Measurements from ENCODE around the gene MBP. TPM values are rescaled to one million over a fixed set of nuclear protein-coding genes. Genes with fewer than 3 reads are reported as not detected.

Gene MBP
- total RNA-seq, 4 donors from 2014 or later, result 28.6 to 55.0 (median 50.4) TPM

GRCh38 chr18:77001979-77002378 lies 130.6 kb downstream of the MBP start:
- ATAC-seq, result no peak

GRCh38 chr18:77001041-77001440 lies 131.5 kb downstream of the MBP start:
- DNase-seq, result no peak
- no peak overlapping the region for H3K4me3 ChIP-seq

More at GRCh38 chr18:77001979-77002378, 130.6 kb downstream of the MBP start:
- intact Hi-C loops (cut with DNase I; ENCODE audit: low total_unique reads) (no loop called here), in situ Hi-C loops (cut with MboI; ENCODE audit: low sequenced_read_pairs in 4 of 4) (loop anchor here (5.0 to 10.0 kb wide), 4 partner anchors 50 to 205 kb away; no protein-coding TSS in a partner anchor)
- Histone ChIP-seq H3K27me3 (no peaks in the 10 kb centered on the region), H3K27ac (peak overlapping the region; percentile 9 to 64 (median 31)), H3K9me3 (no peaks in the 10 kb centered on the region), H3K4me3 (no peak overlapping the region), H3K36me3 (no peaks in the 10 kb centered on the region), H3K4me1 (peaks cover 2 to 5% of the 10 kb centered on the region in 2 donors)
- TF ChIP-seq POLR2A (IDR thresholded peaks at IDR 0.05), result no peak
- TF ChIP-seq CTCF (IDR thresholded peaks at IDR 0.05 in 4 of 5, conservative IDR thresholded peaks at IDR 0.05 in 1 of 5), result no peak
- no peak for DNase-seq

GRCh38 chr18:77000527-77000926 lies 132.1 kb downstream of the MBP start:
- in situ Hi-C loops (cut with MboI; ENCODE audit: low sequenced_read_pairs in 4 of 4), result loop anchor here (5.0 to 10.0 kb wide), 4 partner anchors 52 to 207 kb away; no protein-coding TSS in a partner anchor
- no peaks in the 10 kb centered on the region for H3K36me3 ChIP-seq
- TF ChIP-seq POLR2A (IDR thresholded peaks at IDR 0.05), result no peak
- peak; percentile 92 to 99 (median 95) for TF ChIP-seq CTCF (IDR thresholded peaks at IDR 0.05 in 4 of 5, conservative IDR thresholded peaks at IDR 0.05 in 1 of 5)
- no peaks in the 10 kb centered on the region for H3K27me3 ChIP-seq
- H3K27ac ChIP-seq, result peak overlapping the region in 1 of 4 donors; percentile 50
- H3K9me3 ChIP-seq, result no peaks in the 10 kb centered on the region
- intact Hi-C loops (cut with DNase I; ENCODE audit: low total_unique reads), result loop anchor here (1.0 kb wide), 3 partner anchors 55 to 211 kb away; no protein-coding TSS in a partner anchor
- H3K4me3 ChIP-seq, result peak overlapping the region in 2 of 4 donors; percentile 4 to 19
- H3K4me1 ChIP-seq, result peaks cover 0 to 5% of the 10 kb centered on the region in 2 donors
- DNase-seq, result peak in 1 of 2 donors; percentile 56
- peak; percentile 35 to 37 for ATAC-seq

More at GRCh38 chr18:77001041-77001440, 131.5 kb downstream of the MBP start:
- Histone ChIP-seq H3K4me1 (peaks cover 0 to 5% of the 10 kb centered on the region in 2 donors), H3K27ac (peak overlapping the region in 1 of 4 donors; percentile 50), H3K9me3 (no peaks in the 10 kb centered on the region), H3K27me3 (no peaks in the 10 kb centered on the region), H3K36me3 (no peaks in the 10 kb centered on the region)
- in situ Hi-C loops (cut with MboI; ENCODE audit: low sequenced_read_pairs in 4 of 4) (loop anchor here (5.0 to 10.0 kb wide), 4 partner anchors 51 to 206 kb away; no protein-coding TSS in a partner anchor), intact Hi-C loops (cut with DNase I; ENCODE audit: low total_unique reads) (no loop called here)
- no peak for ATAC-seq
- TF ChIP-seq POLR2A (IDR thresholded peaks at IDR 0.05), result no peak
- no peak for TF ChIP-seq CTCF (IDR thresholded peaks at IDR 0.05 in 4 of 5, conservative IDR thresholded peaks at IDR 0.05 in 1 of 5)

- in situ Hi-C loops (cut with MboI; ENCODE audit: low sequenced_read_pairs in 4 of 4), result loop anchor here in 3 of 4 donors (10.0 to 25.0 kb wide), 3 partner anchors 187 to 213 kb away; partner anchors contain the start of gene ZNF236 (in 1 of the 3)
Observed at GRCh38 chr18:76999077-76999476, 133.5 kb downstream of the MBP start.

More at GRCh38 chr18:76999077-76999476, 133.5 kb downstream of the MBP start:
- peaks cover 0 to 5% of the 10 kb centered on the region in 2 donors for H3K4me1 ChIP-seq
- no peaks in the 10 kb centered on the region for H3K9me3 ChIP-seq
- no peak overlapping the region for H3K4me3 ChIP-seq
- no peaks in the 10 kb centered on the region for H3K27me3 ChIP-seq
- H3K27ac ChIP-seq, result no peak overlapping the region
- intact Hi-C loops (cut with DNase I; ENCODE audit: low total_unique reads), result no loop called here
- H3K36me3 ChIP-seq, result no peaks in the 10 kb centered on the region
- DNase-seq (no peak), ATAC-seq (no peak)
- no peak for TF ChIP-seq CTCF (IDR thresholded peaks at IDR 0.05 in 4 of 5, conservative IDR thresholded peaks at IDR 0.05 in 1 of 5)
- TF ChIP-seq POLR2A (IDR thresholded peaks at IDR 0.05), result no peak

Data from gastrocnemius medialis (tissue), 4 donors.